NCI-H69 (cell line): ENCODE data around the gene HIC1.
A peak's percentile ranks its signal among the peaks of the same experiment; 100 is the strongest.

ENCODE experiments used
- DNase-seq: peaks from one replicate; lab custom pipeline; 2025; lab: John Stamatoyannopoulos, UW

The HIC1 gene

GRCh38 chr17:2060681-2061440 lies 6.0 kb downstream of the HIC1 start:
- no peak for DNase-seq

DNA sequence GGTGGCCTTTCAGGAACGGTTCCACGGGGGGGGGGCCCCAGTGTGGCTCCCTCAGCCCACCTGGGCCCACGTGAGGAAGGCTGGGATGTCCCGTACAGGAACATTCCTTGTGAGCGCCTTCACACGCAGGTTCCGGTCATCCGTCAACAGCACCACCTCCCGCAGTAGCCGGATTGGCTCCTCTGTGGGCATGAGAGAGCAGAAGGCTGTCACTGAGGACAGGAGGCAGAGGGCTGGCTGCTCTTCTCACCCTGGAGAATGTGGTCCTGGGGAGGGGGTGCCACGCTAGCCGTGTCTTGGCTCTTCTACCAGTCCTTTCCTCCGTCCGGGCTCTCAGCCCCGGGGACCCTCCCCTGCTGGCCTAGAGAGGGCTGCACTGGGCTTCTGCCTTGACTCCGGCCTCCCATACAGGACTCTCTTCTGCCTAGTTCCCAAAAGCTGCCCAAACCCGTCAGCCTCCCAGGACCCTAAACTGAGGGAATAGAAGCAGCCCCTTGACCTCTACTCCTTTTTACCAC lies 6.6 kb downstream of the HIC1 start:
- DNase-seq, result no peak

GRCh38 chr17:2062571-2063183 lies 7.8 kb downstream of the HIC1 start:
- DNase-seq, result peak; percentile 42

DNA sequence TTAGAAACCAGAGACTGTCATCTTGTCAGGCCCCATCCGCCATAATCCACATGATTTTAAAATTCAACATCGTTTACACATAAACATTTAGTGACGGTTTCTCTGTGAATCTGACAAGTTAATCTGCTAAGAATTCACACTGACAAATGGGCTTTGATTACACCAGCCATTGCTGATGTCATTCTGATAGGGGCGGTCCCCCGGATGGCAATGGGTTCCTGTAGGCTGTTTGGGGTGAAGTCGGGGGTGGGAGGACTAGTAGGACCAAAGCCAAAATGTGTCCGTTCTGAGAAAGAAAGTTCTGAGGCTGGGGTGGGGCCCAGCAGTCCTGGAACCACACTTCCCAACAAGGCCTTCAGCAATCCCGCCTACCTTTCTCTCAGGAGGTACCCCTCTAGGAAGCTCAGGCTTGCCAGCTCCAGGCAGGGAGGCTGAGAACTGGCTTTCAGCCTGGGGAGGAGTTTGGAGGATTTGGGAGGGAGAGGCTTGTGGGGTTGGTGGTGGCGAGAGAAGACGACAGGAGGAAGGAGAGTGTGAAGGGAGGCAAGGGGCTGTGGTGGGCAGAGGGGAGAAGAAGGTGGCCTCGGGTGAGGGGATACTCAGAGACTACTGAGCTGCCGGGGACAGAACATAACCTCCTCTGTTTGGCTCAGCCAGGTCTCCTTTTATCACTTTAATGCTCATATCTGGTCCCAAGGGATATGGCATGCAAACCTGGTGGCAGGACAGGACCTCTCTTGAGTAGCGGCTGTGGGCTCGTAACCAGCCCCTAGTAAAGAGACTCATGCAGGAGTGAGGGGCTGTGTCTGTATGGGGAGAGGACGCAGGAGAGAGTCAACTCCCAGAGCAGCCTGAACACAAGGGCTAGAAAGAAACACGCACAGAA lies 8.6 kb downstream of the HIC1 start:
- no peak for DNase-seq

GRCh38 chr17:2064147-2064489 lies 9.2 kb downstream of the HIC1 start:
- DNase-seq, result no peak

DNA sequence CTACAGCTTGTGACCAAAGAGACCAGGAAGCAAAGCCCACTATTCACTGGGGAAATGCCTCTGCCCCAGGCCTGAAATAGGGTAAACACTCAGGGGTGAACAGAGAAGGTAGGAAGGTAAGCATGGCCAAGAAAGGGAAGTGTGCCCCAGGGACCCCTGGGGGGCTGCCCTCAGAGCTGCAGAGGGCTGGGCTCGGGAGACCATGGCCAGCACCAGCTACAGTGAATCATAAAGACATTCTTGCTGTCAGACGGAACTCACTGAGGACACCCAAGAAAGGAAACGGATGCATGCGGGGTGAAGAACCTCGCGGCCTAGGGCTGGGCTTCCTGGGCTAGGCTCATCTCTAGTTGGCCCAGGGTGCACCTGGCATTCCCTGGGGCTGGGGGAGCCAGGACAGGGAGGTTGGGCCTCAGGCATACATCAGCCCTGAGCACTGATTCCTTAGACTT lies 9.6 kb downstream of the HIC1 start:
- DNase-seq, result no peak

- DNase-seq, result peak; percentile 55
Observed at GRCh38 chr17:2064980-2065785, 10.3 kb downstream of the HIC1 start.

DNA sequence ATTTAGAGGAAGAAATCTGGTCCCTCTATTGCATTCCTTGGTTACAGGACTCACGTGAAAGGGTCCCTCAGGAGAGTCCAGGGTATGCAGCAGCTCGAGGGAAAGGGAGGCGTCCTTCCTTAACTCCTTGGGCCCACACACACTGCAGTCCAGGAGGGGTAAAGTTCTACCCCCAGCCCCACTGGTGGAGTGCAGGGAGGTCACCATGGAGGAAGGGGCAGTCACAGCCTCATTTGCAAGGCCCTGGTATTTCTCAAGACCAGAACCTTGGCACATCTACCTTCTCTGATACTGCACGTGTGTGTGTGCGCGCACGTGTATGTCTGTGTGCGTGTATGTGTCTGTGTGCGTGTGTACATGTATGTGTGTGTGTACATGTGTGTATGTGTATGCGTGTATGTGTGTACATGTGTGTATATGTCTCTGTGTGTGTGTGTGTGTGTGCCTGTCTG lies 11.1 kb downstream of the HIC1 start:
- no peak for DNase-seq

DNA sequence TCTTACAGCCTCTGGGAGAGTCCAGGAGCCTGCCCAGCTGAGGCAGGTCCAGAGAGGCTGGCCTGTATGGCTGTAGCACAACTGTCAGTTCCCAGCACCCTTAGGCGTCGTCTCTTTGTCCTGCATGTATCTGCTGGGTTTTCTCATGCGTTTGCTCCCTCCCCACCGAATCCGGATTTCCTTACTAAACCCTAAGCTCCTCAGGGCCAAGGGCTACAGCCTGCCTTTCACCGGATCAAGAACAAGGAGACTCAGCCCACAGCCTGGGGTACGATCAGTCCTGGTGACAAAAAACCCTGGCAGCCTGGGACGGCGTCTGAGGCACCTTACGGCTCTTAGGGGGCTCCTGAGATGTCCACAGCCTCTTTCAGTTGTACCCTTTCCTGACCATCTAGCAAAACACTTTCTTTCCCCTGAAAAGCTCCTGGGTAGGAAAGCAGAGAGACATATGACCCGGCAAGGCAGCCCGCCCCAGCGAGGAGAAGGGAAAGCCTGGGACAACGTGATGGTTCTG lies 12.2 kb downstream of the HIC1 start:
- DNase-seq, result no peak

DNA sequence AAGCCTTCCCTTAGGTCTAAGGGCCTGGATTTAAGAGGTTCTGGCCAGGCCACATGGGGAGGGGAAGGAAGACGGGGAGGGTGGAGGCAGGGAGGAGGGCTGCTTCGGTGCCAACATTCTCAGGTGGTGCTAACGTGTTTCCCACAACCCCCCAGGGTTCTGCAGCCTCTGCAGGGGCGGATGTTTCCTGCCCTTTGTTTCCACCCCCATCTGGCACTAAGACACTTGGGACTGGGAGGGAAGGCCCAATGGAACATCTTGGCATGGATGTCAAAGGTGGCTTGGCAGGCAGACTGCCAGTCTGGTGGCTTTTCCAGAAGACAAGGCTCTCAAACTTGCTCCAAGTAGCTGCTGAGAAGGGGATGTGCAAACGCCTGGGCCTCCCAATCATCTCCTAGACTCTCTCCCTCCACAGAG lies 12.7 kb downstream of the HIC1 start:
- DNase-seq, result peak; percentile 91

DNA sequence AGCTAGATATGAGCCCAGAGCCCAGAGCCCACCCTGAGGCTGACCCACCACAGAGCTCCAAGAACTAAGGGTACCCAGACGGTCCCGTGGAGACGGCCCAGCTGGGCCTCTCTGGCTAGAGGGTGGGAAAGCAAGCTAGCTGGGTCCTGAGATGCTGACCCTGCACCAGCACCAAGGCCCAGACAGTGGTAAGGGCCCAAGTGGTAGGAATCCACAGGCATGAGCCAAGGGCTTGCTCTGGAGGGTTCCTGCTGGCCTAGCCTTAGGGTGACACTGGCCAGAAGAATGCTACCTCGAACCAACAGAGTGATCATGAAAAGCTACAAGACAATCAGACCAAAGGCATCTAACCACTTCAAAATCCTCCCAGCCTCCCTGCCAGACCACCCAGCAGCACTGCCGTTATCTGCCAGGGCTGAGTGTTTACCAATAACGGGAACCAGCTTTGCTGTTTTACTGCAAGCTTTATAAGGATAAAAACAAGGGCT lies 13.2 kb downstream of the HIC1 start:
- peak; percentile 38 for DNase-seq

- peak; percentile 92 for DNase-seq
Observed at GRCh38 chr17:2068519-2069051, 13.7 kb downstream of the HIC1 start.

- DNase-seq, result no peak
Observed at GRCh38 chr17:2070241-2071023, 15.5 kb downstream of the HIC1 start.

- no peak for DNase-seq
Observed at GRCh38 chr17:2071024-2071385, 16.1 kb downstream of the HIC1 start.

- no peak for DNase-seq
Observed at GRCh38 chr17:2071455-2072281, 16.8 kb downstream of the HIC1 start.

- DNase-seq, result no peak
Observed at GRCh38 chr17:2074919-2075318, 20.0 kb downstream of the HIC1 start.

DNA sequence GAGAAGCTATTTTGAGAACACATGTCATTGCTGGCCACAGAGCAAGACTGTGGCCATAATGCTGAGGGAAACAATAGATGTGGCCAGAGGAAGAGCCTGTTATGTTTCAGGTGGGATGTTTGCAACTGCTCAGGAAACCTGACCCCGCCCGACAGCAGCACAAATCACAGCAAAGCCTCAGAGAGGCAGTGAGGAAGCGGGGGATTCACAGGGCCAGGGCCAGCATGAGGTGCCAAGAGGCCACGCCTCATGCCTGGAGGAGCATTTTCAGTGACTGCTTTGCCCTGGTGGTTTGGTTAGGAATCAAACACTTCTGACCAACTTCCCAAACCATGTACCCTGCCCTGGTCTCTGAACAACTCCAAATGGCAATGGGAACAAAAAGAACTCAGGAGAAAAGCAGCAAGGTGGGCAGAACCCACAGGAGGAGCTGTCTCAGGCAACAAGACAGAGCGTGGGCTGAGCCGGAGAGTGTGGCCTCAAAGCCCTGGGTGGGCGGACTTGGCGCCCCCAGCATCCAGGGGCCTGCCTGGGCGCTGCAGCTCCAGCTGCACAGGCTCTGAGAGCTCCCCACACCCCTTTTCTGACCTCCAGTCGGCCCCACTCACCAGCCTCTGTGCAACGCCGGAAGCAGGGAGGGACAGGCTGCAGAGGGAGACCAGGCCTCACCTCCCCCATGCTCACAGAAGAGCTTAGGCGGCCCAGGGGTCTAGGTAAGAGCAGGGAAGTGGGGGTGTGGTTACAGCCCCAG lies 20.6 kb downstream of the HIC1 start:
- peak; percentile 87 for DNase-seq
